ENCODE data around the gene FAM43B.

- TF ChIP-seq EZH2phosphoT487 (IDR thresholded peaks at IDR 0.05; ENCODE audit: insufficient read depth, low read depth) (no peak), EZH2 (IDR thresholded peaks at IDR 0.05; ENCODE audit: insufficient read depth, poor library complexity, severe bottlenecking) (no peak)
Observed at GRCh38 chr1:20587661-20588053, 35.3 kb downstream of the FAM43B start.
